MCF 10A (cell line): ENCODE data around the gene SOS2. TPM values are rescaled to one million over a fixed set of nuclear protein-coding genes. Genes with fewer than 3 reads are reported as not detected.

Experiments
- BruUV-seq: library from RNA; stranded (reverse); fragments of 400-500 nt; replicated peaks from 2 replicates; lab custom pipeline; 2021; lab: Mats Ljungman, UMichigan
- CTCF ChIA-PET: fragments of 300-600 bp; sonication (Branson Sonifier 250); formaldehyde crosslinking; extraction: SDS; loops from one replicate; lab custom pipeline; 2021; ENCODE audit warnings: antibody characterized with exemption, inconsistent platforms; lab: Yijun Ruan, JAX
- POLR2A ChIA-PET: fragments of 300-600, 350-650 bp; sonication (Branson Sonifier 250); formaldehyde crosslinking; extraction: SDS; loops from one replicate; lab custom pipeline; 2020; ENCODE audit warnings: antibody characterized with exemption, inconsistent platforms; lab: Yijun Ruan, JAX
- DNase-seq: peaks from one replicate; pipeline ENCODE4 v3.0.0-alpha.2; 2018; ENCODE audit not compliant: unreplicated experiment
- H3K27ac Mint-ChIP-seq: one replicate; pipeline ENCODE4 v1.8.0; 2022; ENCODE audit warnings: mild to moderate bottlenecking, low read depth, mixed read lengths; ENCODE audit not compliant: unreplicated experiment
- H3K27me3 Mint-ChIP-seq: one replicate; pipeline ENCODE4 v1.8.0; 2022; ENCODE audit warnings: mixed read lengths; ENCODE audit not compliant: insufficient read depth, unreplicated experiment
- H3K36me3 Mint-ChIP-seq: one replicate; pipeline ENCODE4 v1.8.0; 2022; ENCODE audit warnings: mild to moderate bottlenecking, moderate library complexity, mixed read lengths; ENCODE audit not compliant: insufficient read depth, unreplicated experiment
- H3K4me1 Mint-ChIP-seq: one replicate; pipeline ENCODE4 v1.8.0; 2022; ENCODE audit warnings: mixed read lengths; ENCODE audit not compliant: insufficient read depth, unreplicated experiment
- H3K4me3 Mint-ChIP-seq: one replicate; pipeline ENCODE4 v1.8.0; 2022; ENCODE audit warnings: mild to moderate bottlenecking, moderate library complexity, mixed read lengths; ENCODE audit not compliant: unreplicated experiment
- H3K9me3 Mint-ChIP-seq: one replicate; pipeline ENCODE4 v1.8.0; 2022; ENCODE audit warnings: mixed read lengths; ENCODE audit not compliant: unreplicated experiment
- intact Hi-C: fragments of 100-400 bp; cut with micrococcal nuclease; formaldehyde crosslinking; loops from 2 replicates; pipeline ENCODE4 v1.14.1; 2022
- total RNA-seq: library from RNA; stranded (reverse); gene quantifications from 2 replicates; pipeline ENCODE4 v1.2.3, GENCODE V29; 2022
- TF ChIP-seq, protein P1 (sequence below): fragments of 200-600 bp; IDR thresholded peaks from one replicate; pipeline ENCODE4 v1.8.0; 2022; ENCODE audit warnings: antibody characterized with exemption, mild to moderate bottlenecking; ENCODE audit not compliant: unreplicated experiment

Gene SOS2
- total RNA-seq, 1 experiment from 2014 or later: 19.0 TPM

- no TSS peak for BruUV-seq
- ChIA-PET CTCF (interaction anchor here (1.0 to 8.1 kb wide), 9 partner anchors 9 to 250 kb away, joined by 3 to 178 read pairs (median 12); partner anchors contain the start of genes ARF6 and NEMF), POLR2A (interaction anchor here (1.0 to 2.5 kb wide), 9 partner anchors 12 to 251 kb away, joined by 3 to 32 read pairs (median 10); partner anchors contain the start of genes NEMF and VCPKMT)
- no peak for DNase-seq
- TF ChIP-seq, protein P1, sequence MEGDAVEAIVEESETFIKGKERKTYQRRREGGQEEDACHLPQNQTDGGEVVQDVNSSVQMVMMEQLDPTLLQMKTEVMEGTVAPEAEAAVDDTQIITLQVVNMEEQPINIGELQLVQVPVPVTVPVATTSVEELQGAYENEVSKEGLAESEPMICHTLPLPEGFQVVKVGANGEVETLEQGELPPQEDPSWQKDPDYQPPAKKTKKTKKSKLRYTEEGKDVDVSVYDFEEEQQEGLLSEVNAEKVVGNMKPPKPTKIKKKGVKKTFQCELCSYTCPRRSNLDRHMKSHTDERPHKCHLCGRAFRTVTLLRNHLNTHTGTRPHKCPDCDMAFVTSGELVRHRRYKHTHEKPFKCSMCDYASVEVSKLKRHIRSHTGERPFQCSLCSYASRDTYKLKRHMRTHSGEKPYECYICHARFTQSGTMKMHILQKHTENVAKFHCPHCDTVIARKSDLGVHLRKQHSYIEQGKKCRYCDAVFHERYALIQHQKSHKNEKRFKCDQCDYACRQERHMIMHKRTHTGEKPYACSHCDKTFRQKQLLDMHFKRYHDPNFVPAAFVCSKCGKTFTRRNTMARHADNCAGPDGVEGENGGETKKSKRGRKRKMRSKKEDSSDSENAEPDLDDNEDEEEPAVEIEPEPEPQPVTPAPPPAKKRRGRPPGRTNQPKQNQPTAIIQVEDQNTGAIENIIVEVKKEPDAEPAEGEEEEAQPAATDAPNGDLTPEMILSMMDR: no peak
- H3K27me3 Mint-ChIP-seq: no peaks in the 10 kb centered on the region
- no peak overlapping the region for H3K27ac Mint-ChIP-seq
- no peak overlapping the region for H3K4me3 Mint-ChIP-seq
- intact Hi-C loops: no loop called here
- no peaks in the 10 kb centered on the region for H3K9me3 Mint-ChIP-seq
- peaks cover 11% of the 10 kb centered on the region for H3K4me1 Mint-ChIP-seq
- peaks cover 17% of the 10 kb centered on the region for H3K36me3 Mint-ChIP-seq
Measured at GRCh38 chr14:50103558-50103957, 127.8 kb downstream of the SOS2 start.

GRCh38 chr14:50101417-50101816 lies 130.0 kb downstream of the SOS2 start:
- POLR2A ChIA-PET: interaction anchor here (0.6 to 1.8 kb wide), 8 partner anchors 10 to 238 kb away, joined by 3 to 6 read pairs (median 4); no protein-coding TSS in a partner anchor
- DNase-seq: no peak

GRCh38 chr14:50100805-50101204 lies 130.6 kb downstream of the SOS2 start:
- Mint-ChIP-seq H3K9me3 (no peaks in the 10 kb centered on the region), H3K27me3 (no peaks in the 10 kb centered on the region), H3K27ac (no peak overlapping the region), H3K36me3 (peaks cover 7% of the 10 kb centered on the region), H3K4me3 (no peak overlapping the region), H3K4me1 (peaks cover 11% of the 10 kb centered on the region)
- ChIA-PET POLR2A (interaction anchor here (0.7 to 1.9 kb wide), 5 partner anchors 17 to 248 kb away, joined by 3 to 10 read pairs (median 5); partner anchors contain the start of genes ARF6 and NEMF), CTCF (interaction anchor here (0.9 to 8.1 kb wide), 6 partner anchors 19 to 248 kb away, joined by 3 to 178 read pairs (median 4); partner anchors contain the start of gene NEMF)
- intact Hi-C loops: no loop called here
- no peak for DNase-seq
- TF ChIP-seq, protein P1: no peak
- no TSS peak for BruUV-seq

More at GRCh38 chr14:50101417-50101816, 130.0 kb downstream of the SOS2 start:
- peaks cover 11% of the 10 kb centered on the region for H3K4me1 Mint-ChIP-seq
- no peak overlapping the region for H3K27ac Mint-ChIP-seq
- H3K27me3 Mint-ChIP-seq: no peaks in the 10 kb centered on the region
- H3K4me3 Mint-ChIP-seq: no peak overlapping the region
- H3K9me3 Mint-ChIP-seq: no peaks in the 10 kb centered on the region
- intact Hi-C loops: no loop called here
- no TSS peak for BruUV-seq
- H3K36me3 Mint-ChIP-seq: peaks cover 6% of the 10 kb centered on the region
- TF ChIP-seq, protein P1: no peak
- CTCF ChIA-PET: interaction anchor here (0.6 to 8.1 kb wide), 9 partner anchors 11 to 248 kb away, joined by 3 to 178 read pairs (median 4); partner anchors contain the start of gene NEMF

DNA sequence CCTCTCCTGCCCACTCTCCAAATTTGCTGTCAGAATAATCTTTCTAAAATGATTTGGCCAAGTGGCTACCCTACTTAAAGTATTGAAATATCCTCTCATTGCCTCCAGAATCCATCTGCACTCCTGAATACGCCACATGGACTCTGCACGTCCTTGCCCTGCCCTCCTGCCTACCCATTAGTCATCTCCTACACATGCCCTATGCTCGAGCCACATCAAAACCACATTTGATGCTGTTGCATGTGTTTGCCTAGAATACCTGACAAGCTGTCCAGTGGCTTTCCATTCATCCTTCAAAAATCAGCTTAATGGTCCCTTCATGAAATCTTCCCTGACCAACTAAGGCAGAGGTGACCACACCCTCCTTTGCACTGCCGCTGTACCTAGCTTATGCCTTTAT lies 132.0 kb downstream of the SOS2 start:
- Mint-ChIP-seq H3K27me3 (no peaks in the 10 kb centered on the region), H3K27ac (peak overlapping the region; percentile 33), H3K4me1 (peaks cover 11% of the 10 kb centered on the region), H3K4me3 (no peak overlapping the region), H3K36me3 (peaks cover 12% of the 10 kb centered on the region), H3K9me3 (no peaks in the 10 kb centered on the region)
- CTCF ChIA-PET: interaction anchor here (0.7 to 7.3 kb wide), 9 partner anchors 29 to 246 kb away, joined by 3 to 44 read pairs (median 4); partner anchors contain the start of gene NEMF
- peak; percentile 47 for DNase-seq
- POLR2A ChIA-PET: interaction anchor here (0.7 to 1.9 kb wide), 8 partner anchors 10 to 248 kb away, joined by 3 to 10 read pairs (median 4); partner anchors contain the start of genes ARF6 and NEMF
- TF ChIP-seq, protein P1: no peak
- no TSS peak for BruUV-seq
- intact Hi-C loops: loop anchor here (5.0 kb wide), 1 partner anchor 97 kb away; no protein-coding TSS in a partner anchor
